Tibial nerve (tissue), 4 donors: Measurements from ENCODE around the gene MAPK1. TPM values are rescaled to one million over a fixed set of nuclear protein-coding genes. Genes with fewer than 3 reads are reported as not detected.

Experiments
- DNase-seq, 2 donors: peaks; one replicate each; pipeline ENCODE4 v3.0.0-alpha.2; 2019; ENCODE audit warnings: low spot score in 2 of 2
- H3K27ac ChIP-seq, 4 donors: fragments of 200-600 bp; sonication (generic) in 3 of 4; one replicate each; pipeline ENCODE4 v1.5.1; 2017 to 2019; ENCODE audit warnings: mild to moderate bottlenecking in 1 of 4
- H3K27me3 ChIP-seq, 2 donors: fragments of 200-600 bp; sonication (generic) in 1 of 2; one replicate each; pipeline versions ENCODE4 v1.5.1 to v1.6.0; 2017 to 2019
- H3K36me3 ChIP-seq, 3 donors: fragments of 200-600 bp; sonication (generic); one replicate each; pipeline ENCODE4 v1.5.1; 2018 to 2019
- H3K4me1 ChIP-seq, 4 donors: fragments of 200-600 bp; sonication (generic) in 3 of 4; one replicate each; pipeline ENCODE4 v1.5.1; 2017 to 2019
- H3K4me3 ChIP-seq, 4 donors: fragments of 200-600 bp; sonication (generic) in 3 of 4; one replicate each; pipeline ENCODE4 v1.5.1; 2017 to 2019; ENCODE audit warnings: mild to moderate bottlenecking in 1 of 4, moderate library complexity in 1 of 4
- H3K9me3 ChIP-seq, 4 donors: fragments of 200-600 bp; sonication (generic) in 3 of 4; one replicate each; pipeline ENCODE4 v1.5.1; 2017 to 2019
- EP300 ChIP-seq, 2 donors: sonication (generic); formaldehyde crosslinking; IDR thresholded peaks; one replicate each; pipeline ENCODE4 v1.6.1; 2017; ENCODE audit warnings: antibody characterized with exemption in 2 of 2, mild to moderate bottlenecking in 1 of 2
- POLR2A ChIP-seq, 2 donors: fragments of 450-650 bp; IDR thresholded peaks; one replicate each; pipeline ENCODE4 v1.6.1; 2017; ENCODE audit warnings: antibody characterized with exemption in 2 of 2, mild to moderate bottlenecking in 2 of 2, moderate library complexity in 2 of 2
- WGBS, 2 donors: methylation state at CpG; one replicate each; pipeline ENCODE4 v1.1.5; 2018; 5-methylcytosine and 5-hydroxymethylcytosine counted together
- total RNA-seq, 4 donors: library from RNA; depleted of rRNA; stranded (reverse); fragments of >200 nt; gene quantifications; one replicate each; pipeline ENCODE4 v1.1.0, GENCODE V29; 2016
- TF ChIP-seq, protein P1 (sequence below), 5 experiments: fragments of 200-600 bp in 3 of 5; fragments of 450-650 bp in 2 of 5; sonication (generic) in 3 of 5; IDR thresholded peaks; one replicate each; pipeline ENCODE4 v1.5.1; 2016 to 2019; ENCODE audit warnings: antibody characterized with exemption in 5 of 5, mild to moderate bottlenecking in 3 of 5, moderate library complexity in 2 of 5

MAPK1 gene
- total RNA-seq, 4 donors from 2014 or later, result 58.1 to 95.3 (median 73.1) TPM

DNA sequence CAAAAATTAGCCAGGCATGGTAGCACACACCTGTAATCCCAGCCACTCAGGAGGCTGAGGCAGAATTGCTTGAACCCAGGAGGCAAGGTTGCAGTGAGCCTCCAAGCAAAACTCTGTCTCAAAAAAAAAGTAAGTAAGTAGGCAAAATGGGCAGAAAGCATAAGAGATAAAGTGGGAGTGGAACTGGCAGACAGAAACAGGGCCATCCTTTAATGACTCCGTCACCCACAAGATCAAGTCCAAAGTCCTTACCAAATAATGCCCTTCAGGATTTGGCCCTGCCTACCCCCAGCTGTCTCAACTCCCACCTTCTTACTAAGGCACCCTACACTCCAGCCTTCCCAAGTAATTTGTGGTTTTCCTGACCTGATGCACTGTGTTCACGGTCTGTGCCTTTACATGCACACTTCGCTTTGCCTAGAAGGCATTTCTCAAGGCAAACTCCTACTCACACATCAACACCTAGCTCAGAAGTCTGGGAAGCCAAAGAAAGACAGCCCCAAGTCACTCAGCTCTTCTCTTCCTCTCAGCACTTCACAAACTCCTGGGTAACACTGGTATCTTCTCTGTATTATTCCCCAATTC, 6.1 kb downstream of the MAPK1 start:
- no peak overlapping the region for H3K27ac ChIP-seq

DNA sequence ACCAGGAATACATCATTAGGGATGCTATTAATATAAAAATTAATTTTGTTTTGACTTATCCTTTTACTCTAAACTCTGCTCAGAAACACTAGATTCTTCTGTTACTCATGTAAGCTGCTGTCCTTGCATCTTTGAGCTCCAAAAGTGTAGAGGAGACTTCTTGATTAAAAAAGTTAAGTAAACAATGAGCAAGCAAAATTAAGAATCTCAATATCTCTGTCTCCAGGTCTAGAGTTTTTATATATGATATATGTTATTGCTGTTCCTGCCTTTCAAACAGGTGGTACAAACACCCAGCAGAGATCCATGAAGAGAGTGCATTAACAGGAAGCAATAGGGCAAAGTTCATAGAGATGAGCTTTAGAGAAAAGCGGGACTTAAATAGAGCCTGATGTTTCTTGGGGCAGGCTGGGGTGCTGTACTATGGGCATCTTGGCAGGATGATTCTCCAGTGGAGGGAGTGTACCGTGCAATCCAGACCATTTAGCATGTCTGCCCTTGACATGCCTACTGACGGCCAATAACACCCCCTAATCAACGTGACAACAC, 6.9 kb downstream of the MAPK1 start:
- Histone ChIP-seq H3K9me3 (no peaks in the 10 kb centered on the region), H3K27ac (no peak overlapping the region), H3K4me1 (peaks cover 2 to 95% (median 63%) of the 10 kb centered on the region in 4 donors)

More for the DNA sequence above, 6.1 kb downstream of the MAPK1 start:
- no peaks in the 10 kb centered on the region for H3K9me3 ChIP-seq
- peaks cover 2 to 93% (median 63%) of the 10 kb centered on the region in 4 donors for H3K4me1 ChIP-seq
- no peak for DNase-seq
- H3K4me3 ChIP-seq, result no peak overlapping the region
- 78 to 83% methylated on average over 3 of the region's 3 CpGs for WGBS, 2 donors
- no peaks in the 10 kb centered on the region for H3K36me3 ChIP-seq
- H3K27me3 ChIP-seq, result no peaks in the 10 kb centered on the region
- TF ChIP-seq POLR2A (IDR thresholded peaks at IDR 0.05) (no peak), EP300 (IDR thresholded peaks at IDR 0.05) (no peak)
- TF ChIP-seq, protein P1, sequence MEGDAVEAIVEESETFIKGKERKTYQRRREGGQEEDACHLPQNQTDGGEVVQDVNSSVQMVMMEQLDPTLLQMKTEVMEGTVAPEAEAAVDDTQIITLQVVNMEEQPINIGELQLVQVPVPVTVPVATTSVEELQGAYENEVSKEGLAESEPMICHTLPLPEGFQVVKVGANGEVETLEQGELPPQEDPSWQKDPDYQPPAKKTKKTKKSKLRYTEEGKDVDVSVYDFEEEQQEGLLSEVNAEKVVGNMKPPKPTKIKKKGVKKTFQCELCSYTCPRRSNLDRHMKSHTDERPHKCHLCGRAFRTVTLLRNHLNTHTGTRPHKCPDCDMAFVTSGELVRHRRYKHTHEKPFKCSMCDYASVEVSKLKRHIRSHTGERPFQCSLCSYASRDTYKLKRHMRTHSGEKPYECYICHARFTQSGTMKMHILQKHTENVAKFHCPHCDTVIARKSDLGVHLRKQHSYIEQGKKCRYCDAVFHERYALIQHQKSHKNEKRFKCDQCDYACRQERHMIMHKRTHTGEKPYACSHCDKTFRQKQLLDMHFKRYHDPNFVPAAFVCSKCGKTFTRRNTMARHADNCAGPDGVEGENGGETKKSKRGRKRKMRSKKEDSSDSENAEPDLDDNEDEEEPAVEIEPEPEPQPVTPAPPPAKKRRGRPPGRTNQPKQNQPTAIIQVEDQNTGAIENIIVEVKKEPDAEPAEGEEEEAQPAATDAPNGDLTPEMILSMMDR (IDR thresholded peaks at IDR 0.05), result no peak

DNA sequence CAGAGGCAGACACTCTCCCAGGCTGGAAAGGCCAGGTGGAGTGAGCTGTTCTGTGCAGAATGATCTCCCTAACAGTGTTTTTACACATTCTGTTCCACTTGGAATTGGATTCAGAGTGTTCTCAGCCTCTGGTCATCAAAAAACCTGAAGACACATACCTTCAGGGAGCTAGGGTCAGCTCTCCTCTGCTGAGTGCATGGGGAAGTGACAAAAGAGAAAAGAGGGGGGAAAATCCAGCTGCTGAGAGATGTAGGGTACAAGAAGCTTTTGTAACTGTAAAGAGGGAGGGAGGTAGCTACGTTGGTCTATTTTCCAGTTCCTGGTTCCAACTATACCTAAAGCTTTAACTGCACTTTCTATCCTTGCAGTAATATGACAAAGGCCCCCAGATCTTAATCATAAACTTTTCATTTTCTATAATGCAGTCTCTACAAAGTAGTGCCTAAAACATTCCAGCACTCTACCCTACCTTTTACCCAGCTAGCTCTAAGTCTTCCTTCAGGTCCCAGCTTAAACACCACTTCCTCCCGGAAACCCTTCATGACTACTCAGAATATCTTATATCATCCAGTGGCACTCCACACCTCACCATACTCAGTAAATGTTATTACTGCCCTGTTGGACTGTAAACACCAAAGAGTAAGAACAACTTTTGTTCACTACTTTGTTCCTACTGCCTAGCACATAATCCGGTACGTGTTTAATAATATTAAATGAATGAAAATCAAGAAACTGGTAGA, 9.2 kb downstream of the MAPK1 start:
- no peaks in the 10 kb centered on the region for H3K9me3 ChIP-seq
- H3K27me3 ChIP-seq, result no peaks in the 10 kb centered on the region
- peaks cover 0 to 89% (median 52%) of the 10 kb centered on the region in 4 donors for H3K4me1 ChIP-seq
- no peaks in the 10 kb centered on the region for H3K36me3 ChIP-seq
- peak overlapping the region in 1 of 4 donors; percentile 43 for H3K27ac ChIP-seq
- TF ChIP-seq, protein P1 (IDR thresholded peaks at IDR 0.05), result no peak
- TF ChIP-seq EP300 (IDR thresholded peaks at IDR 0.05), result no peak
- TF ChIP-seq POLR2A (IDR thresholded peaks at IDR 0.05), result no peak
- H3K4me3 ChIP-seq, result no peak overlapping the region
- no peak for DNase-seq
- WGBS, 2 donors, result 62% methylated on average over 4 of the region's 4 CpGs

More for the DNA sequence above, 6.9 kb downstream of the MAPK1 start:
- no peak for DNase-seq
- TF ChIP-seq EP300 (IDR thresholded peaks at IDR 0.05) (no peak), POLR2A (IDR thresholded peaks at IDR 0.05) (no peak)
- TF ChIP-seq, protein P1 (IDR thresholded peaks at IDR 0.05), result no peak
- Histone ChIP-seq H3K4me3 (no peak overlapping the region), H3K27me3 (no peaks in the 10 kb centered on the region), H3K36me3 (no peaks in the 10 kb centered on the region)
- whole genome bisulfite sequencing, 2 donors, result 32 to 60% methylated on average over 4 of the region's 4 CpGs

DNA sequence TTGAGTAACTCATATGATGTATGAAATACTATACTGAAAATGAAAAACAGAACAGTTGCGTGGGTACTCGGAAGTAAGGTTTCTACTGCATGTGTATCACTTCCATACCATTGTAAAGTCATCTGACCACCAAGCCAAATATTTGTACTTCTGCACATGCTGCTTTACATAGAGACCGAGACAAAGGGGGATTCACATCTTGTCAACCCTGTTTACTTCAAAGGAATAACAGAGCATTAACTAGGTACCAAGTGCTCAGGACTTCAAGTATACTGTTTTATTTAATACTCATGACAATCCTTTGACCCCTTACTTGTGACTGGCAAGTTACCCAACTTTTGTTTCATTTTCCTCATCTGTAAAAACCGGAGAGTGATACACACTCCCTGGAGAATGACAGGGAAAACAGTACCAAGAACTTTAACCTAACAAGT, 9.9 kb downstream of the MAPK1 start:
- no peak for DNase-seq
- Histone ChIP-seq H3K4me3 (no peak overlapping the region), H3K9me3 (no peaks in the 10 kb centered on the region), H3K36me3 (peaks cover 0 to 5% (median 0%) of the 10 kb centered on the region in 3 donors), H3K27me3 (no peaks in the 10 kb centered on the region), H3K27ac (no peak overlapping the region), H3K4me1 (peaks cover 0 to 85% (median 50%) of the 10 kb centered on the region in 4 donors)
- TF ChIP-seq, protein P1 (IDR thresholded peaks at IDR 0.05), result no peak
- no peak for TF ChIP-seq EP300 (IDR thresholded peaks at IDR 0.05)
- no peak for TF ChIP-seq POLR2A (IDR thresholded peaks at IDR 0.05)
- WGBS, 2 donors, result 32 to 37% methylated on average over 4 of the region's 4 CpGs

DNA sequence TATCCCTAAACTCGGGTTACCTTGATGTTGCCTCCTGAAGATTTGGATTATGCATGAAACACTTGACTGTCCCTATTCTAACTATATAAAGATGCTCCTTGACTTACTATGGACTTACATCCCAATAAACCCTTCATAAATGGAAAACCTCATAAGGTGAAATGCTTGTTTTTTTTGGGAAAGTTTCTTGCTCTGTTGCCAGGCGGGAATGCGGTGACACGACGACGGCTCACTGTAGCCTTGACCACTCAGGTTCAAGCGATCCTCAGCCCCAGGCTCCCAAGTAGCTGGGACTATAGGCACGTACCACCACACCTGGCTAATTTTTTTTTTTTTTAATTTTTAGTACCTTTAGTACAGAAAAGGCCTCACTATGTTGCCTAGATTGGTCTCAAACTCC, 10.6 kb downstream of the MAPK1 start:
- peaks cover 0 to 78% (median 46%) of the 10 kb centered on the region in 4 donors for H3K4me1 ChIP-seq

More for the DNA sequence above, 10.6 kb downstream of the MAPK1 start:
- no peak for TF ChIP-seq POLR2A (IDR thresholded peaks at IDR 0.05)
- no peak for TF ChIP-seq EP300 (IDR thresholded peaks at IDR 0.05)
- TF ChIP-seq, protein P1 (IDR thresholded peaks at IDR 0.05), result no peak
- no peaks in the 10 kb centered on the region for H3K27me3 ChIP-seq
- H3K36me3 ChIP-seq, result peaks cover 0 to 8% (median 0%) of the 10 kb centered on the region in 3 donors
- no peak overlapping the region for H3K4me3 ChIP-seq
- no peak for DNase-seq
- 89 to 94% methylated on average over 8 of the region's 8 CpGs for WGBS, 2 donors
- no peaks in the 10 kb centered on the region for H3K9me3 ChIP-seq
- H3K27ac ChIP-seq, result no peak overlapping the region
